ENCODE measurements around the gene HSD17B1. TPM values are rescaled to one million over a fixed set of nuclear protein-coding genes. Genes with fewer than 3 reads are reported as not detected.
A peak's percentile ranks its signal among the peaks of the same experiment; 100 is the strongest.

HSD17B1 gene
- total and polyA plus RNA-seq, 2 of the 13 experiments (the other 11 are each of a cell fraction or from before 2014, with no cell fraction given): 0.54 to 0.93 TPM

- TF ChIP-seq ZNF318 (CRISPR knock-in tag; IDR thresholded peaks at IDR 0.05) (no peak), ZNF766 (CRISPR knock-in tag; IDR thresholded peaks at IDR 0.05; ENCODE audit: borderline replicate concordance) (no peak), PPARG (CRISPR knock-in tag; conservative IDR thresholded peaks at IDR 0.05) (no peak), KLF15 (CRISPR knock-in tag; IDR thresholded peaks at IDR 0.05; ENCODE audit: borderline replicate concordance) (0 out of 2 replicates have a peak, but pooled peaks have one; percentile 10), ZNF547 (CRISPR knock-in tag; IDR thresholded peaks at IDR 0.05) (peak; percentile 80; the same call in 1 of the 2 replicates), SMARCE1 (IDR thresholded peaks at IDR 0.05; ENCODE audit: borderline replicate concordance) (no peak), MAFK (conservative IDR thresholded peaks at IDR 0.05 in 1 of 2, IDR thresholded peaks at IDR 0.05 in 1 of 2; ENCODE audit: low read length in 2 of 2) (no peak), CSRNP1 (CRISPR knock-in tag; IDR thresholded peaks at IDR 0.05) (no peak), ZNF263 (CRISPR knock-in tag; IDR thresholded peaks at IDR 0.05) (peak; percentile 6; the same call in 1 of the 2 replicates), CBX1 (IDR thresholded peaks at IDR 0.05; ENCODE audit: low read depth) (peak; percentile 20), HOXD1 (CRISPR knock-in tag; IDR thresholded peaks at IDR 0.05) (peak; percentile 89), RCOR2 (CRISPR knock-in tag; IDR thresholded peaks at IDR 0.05) (peak; percentile 48; the same call in 1 of the 2 replicates), ZSCAN21 (CRISPR knock-in tag; IDR thresholded peaks at IDR 0.05; ENCODE audit: borderline replicate concordance) (no peak), ARHGAP35 (CRISPR knock-in tag; IDR thresholded peaks at IDR 0.05; ENCODE audit: borderline replicate concordance) (no peak), ZNF44 (CRISPR knock-in tag; IDR thresholded peaks at IDR 0.05) (no peak), ZNF367 (CRISPR knock-in tag; IDR thresholded peaks at IDR 0.05; ENCODE audit: borderline replicate concordance) (no peak), RBM22 (optimal IDR thresholded peaks at IDR 0.05; ENCODE audit: low read length) (no peak)
- TF ChIP-seq, protein P1, sequence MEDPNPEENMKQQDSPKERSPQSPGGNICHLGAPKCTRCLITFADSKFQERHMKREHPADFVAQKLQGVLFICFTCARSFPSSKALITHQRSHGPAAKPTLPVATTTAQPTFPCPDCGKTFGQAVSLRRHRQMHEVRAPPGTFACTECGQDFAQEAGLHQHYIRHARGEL (CRISPR knock-in tag; IDR thresholded peaks at IDR 0.05): no peak
Observed at GRCh38 chr17:42531455-42532354, 21.0 kb upstream of the HSD17B1 start (continued).
